ENCODE data around the gene AFF3. TPM values are rescaled to one million over a fixed set of nuclear protein-coding genes. Genes with fewer than 3 reads are reported as not detected.
A peak's percentile ranks its signal among the peaks of the same experiment; 100 is the strongest.

Gene AFF3
- total RNA-seq, 1 donor from 2014 or later = 8.0 TPM

- Histone ChIP-seq H3K4me1 (peaks cover 24% of the 10 kb centered on the region), H3K9me3 (replicated peaks) (no peaks in the 10 kb centered on the region), H3K27me3 (ENCODE audit: low read depth) (no peaks in the 10 kb centered on the region), H3K36me3 (no peaks in the 10 kb centered on the region), H3K27ac (replicated peaks) (no peak overlapping the region), H3K4me3 (no peak overlapping the region)
- DNase-seq = no peak
- intact Hi-C loops (cut with micrococcal nuclease) = no loop called here
- TF ChIP-seq CTCF (IDR thresholded peaks at IDR 0.05; ENCODE audit: borderline replicate concordance) = no peak
Observed at GRCh38 chr2:99903981-99904380, 238.4 kb downstream of the AFF3 start.

GRCh38 chr2:99900556-99900955 lies 241.8 kb downstream of the AFF3 start:
- H3K4me3 ChIP-seq = no peak overlapping the region
- no peaks in the 10 kb centered on the region for H3K36me3 ChIP-seq
- H3K4me1 ChIP-seq = peaks cover 24% of the 10 kb centered on the region
- DNase-seq = no peak
- H3K27ac ChIP-seq (replicated peaks) = peak overlapping the region; percentile 48
- no peaks in the 10 kb centered on the region for H3K9me3 ChIP-seq (replicated peaks)
- intact Hi-C loops (cut with micrococcal nuclease) = no loop called here
- no peaks in the 10 kb centered on the region for H3K27me3 ChIP-seq (ENCODE audit: low read depth)
- TF ChIP-seq CTCF (IDR thresholded peaks at IDR 0.05; ENCODE audit: borderline replicate concordance) = no peak

- H3K36me3 ChIP-seq = no peaks in the 10 kb centered on the region
- peaks cover 24% of the 10 kb centered on the region for H3K4me1 ChIP-seq
- no peak for DNase-seq
- H3K9me3 ChIP-seq (replicated peaks) = no peaks in the 10 kb centered on the region
- H3K27ac ChIP-seq (replicated peaks) = no peak overlapping the region
- TF ChIP-seq CTCF (IDR thresholded peaks at IDR 0.05; ENCODE audit: borderline replicate concordance) = no peak
- intact Hi-C loops (cut with micrococcal nuclease) = no loop called here
- H3K27me3 ChIP-seq (ENCODE audit: low read depth) = no peaks in the 10 kb centered on the region
- H3K4me3 ChIP-seq = no peak overlapping the region
Observed at GRCh38 chr2:99899882-99900281, 242.5 kb downstream of the AFF3 start.

GRCh38 chr2:99899058-99899855 lies 243.1 kb downstream of the AFF3 start:
- no peak for TF ChIP-seq CTCF (IDR thresholded peaks at IDR 0.05; ENCODE audit: borderline replicate concordance)

GRCh38 chr2:99898336-99899048 lies 243.9 kb downstream of the AFF3 start:
- TF ChIP-seq CTCF (IDR thresholded peaks at IDR 0.05; ENCODE audit: borderline replicate concordance) = no peak
- DNase-seq = no peak
- Histone ChIP-seq H3K27ac (replicated peaks) (no peak overlapping the region), H3K4me3 (no peak overlapping the region), H3K9me3 (replicated peaks) (no peaks in the 10 kb centered on the region), H3K27me3 (ENCODE audit: low read depth) (no peaks in the 10 kb centered on the region), H3K4me1 (peaks cover 11% of the 10 kb centered on the region), H3K36me3 (no peaks in the 10 kb centered on the region)
- intact Hi-C loops (cut with micrococcal nuclease) = no loop called here

More at GRCh38 chr2:99899058-99899855, 243.1 kb downstream of the AFF3 start:
- no peaks in the 10 kb centered on the region for H3K9me3 ChIP-seq (replicated peaks)
- no peak overlapping the region for H3K4me3 ChIP-seq
- H3K27me3 ChIP-seq (ENCODE audit: low read depth) = no peaks in the 10 kb centered on the region
- DNase-seq = no peak
- peaks cover 18% of the 10 kb centered on the region for H3K4me1 ChIP-seq
- intact Hi-C loops (cut with micrococcal nuclease) = no loop called here
- no peak overlapping the region for H3K27ac ChIP-seq (replicated peaks)
- H3K36me3 ChIP-seq = no peaks in the 10 kb centered on the region

Data from left ventricle myocardium inferior (tissue), 1 donor.